GM23338 (cell line): ENCODE data around the gene RAB43.

Source experiments
- CREB1 ChIP-seq: fragments of 250-450 bp; sonication (Bioruptor Pico); IDR thresholded peaks from 2 replicates; pipeline ENCODE4 v1.5.0; 2020; ENCODE audit warnings: low read depth, mild to moderate bottlenecking, moderate library complexity
- CTCF ChIP-seq, 2 experiments: fragments of 200-600 bp in 1 of 2; sonication (generic) in 1 of 2; conservative IDR thresholded peaks; 2 replicates each; pipeline versions ENCODE4 v1.5.1 to v1.6.1; 2016 to 2017; ENCODE audit warnings: antibody characterized with exemption in 2 of 2, low read depth in 2 of 2, mild to moderate bottlenecking in 2 of 2, moderate library complexity in 1 of 2
- ETS1 ChIP-seq: IDR thresholded peaks from 2 replicates; pipeline ENCODE4 v1.6.1; 2016; ENCODE audit warnings: antibody characterized with exemption
- EZH2 ChIP-seq: fragments of 200-600 bp; sonication (generic); IDR thresholded peaks from one replicate; pipeline ENCODE4 v1.8.0; 2017; ENCODE audit warnings: antibody characterized with exemption, mild to moderate bottlenecking, low read depth; ENCODE audit not compliant: unreplicated experiment
- EZH2phosphoT487 ChIP-seq: fragments of 200-600 bp; sonication (generic); IDR thresholded peaks from one replicate; pipeline ENCODE4 v1.8.1; 2018; ENCODE audit warnings: antibody characterized with exemption; ENCODE audit not compliant: unreplicated experiment
- JUNB ChIP-seq: IDR thresholded peaks from one replicate; pipeline ENCODE4 v1.6.1; 2016; ENCODE audit warnings: antibody characterized with exemption; ENCODE audit not compliant: unreplicated experiment
- NANOG ChIP-seq: IDR thresholded peaks from 2 replicates; pipeline ENCODE4 v1.6.1; 2016; ENCODE audit warnings: antibody characterized with exemption, borderline replicate concordance
- POLR2AphosphoS5 ChIP-seq: IDR thresholded peaks from 2 replicates; pipeline ENCODE4 v1.6.1; 2016; ENCODE audit warnings: antibody characterized with exemption, low read depth
- REST ChIP-seq: IDR thresholded peaks from one replicate; pipeline ENCODE4 v1.6.1; 2018; ENCODE audit warnings: antibody characterized with exemption; ENCODE audit not compliant: unreplicated experiment
- STAT1 ChIP-seq: IDR thresholded peaks from one replicate; pipeline ENCODE4 v1.6.1; 2016; ENCODE audit warnings: antibody characterized with exemption; ENCODE audit not compliant: unreplicated experiment
- ZNF462 ChIP-seq: fragments of 250-450 bp; sonication (Bioruptor Pico); IDR thresholded peaks from 2 replicates; pipeline ENCODE4 v1.5.0; 2020; ENCODE audit warnings: mild to moderate bottlenecking, moderate library complexity

- TF ChIP-seq CTCF (conservative IDR thresholded peaks at IDR 0.05; ENCODE audit: low read depth in 2 of 2) (no peak), EZH2 (no peak), JUNB (no peak), REST (no peak), EZH2phosphoT487 (no peak), CREB1 (CRISPR knock-in tag) (no peak), POLR2AphosphoS5 (no peak), STAT1 (no peak), ETS1 (no peak), NANOG (no peak), ZNF462 (CRISPR knock-in tag) (no peak)
These were observed 68.9 kb downstream of the RAB43 start for GRCh38 chr3:129052675-129053074.
